Measurements from ENCODE around the gene UMODL1. TPM values are rescaled to one million over a fixed set of nuclear protein-coding genes. Genes with fewer than 3 reads are reported as not detected.

UMODL1 gene
- total and polyA plus RNA-seq, 10 of the 15 experiments (the other 5 are each of a cell fraction or from before 2014, with no cell fraction given), result 0.01 to 0.11 (median 0.03) TPM; not detected in 5

DNA sequence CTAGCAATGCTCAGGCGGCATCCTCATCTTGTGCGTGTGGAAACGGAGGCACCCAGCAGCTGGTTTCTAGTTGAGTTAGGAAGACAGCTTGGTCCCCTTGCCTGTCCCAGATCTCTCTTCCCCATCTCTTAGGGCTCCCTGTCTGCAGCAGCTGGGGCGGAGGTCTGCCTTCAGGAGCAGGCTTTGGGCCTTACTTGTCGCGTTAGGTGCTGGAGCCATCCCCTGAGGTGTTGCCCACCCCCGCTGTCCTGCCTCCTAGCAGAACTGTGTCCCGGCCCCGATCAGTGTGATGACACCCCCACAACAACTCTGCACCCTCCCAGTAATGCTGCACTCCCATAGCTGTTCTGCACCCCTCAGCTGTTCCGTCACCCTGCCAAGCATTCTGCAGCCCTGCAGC is 40.7 kb downstream of the UMODL1 start:
- 73% methylated on average over 10 of the region's 10 CpGs for WGBS (ENCODE audit: insufficient coverage, insufficient replicate concordance, low lambda C conversion rate, missing lambda C conversion rate)
- ATAC-seq (no peak), FAIRE-seq (no peak), DNase-seq (ENCODE audit: low read depth, low spot score) (no peak)
- H3K4me2 ChIP-seq (ENCODE audit: control insufficient read depth, insufficient read depth), result no peak overlapping the region
- no peaks in the 10 kb centered on the region for H3K79me2 ChIP-seq (ENCODE audit: control insufficient read depth, insufficient read depth, low read length)
- intact Hi-C loops (cut with micrococcal nuclease; ENCODE audit: unreplicated experiment), result loop anchor here (10.0 kb wide), 1 partner anchor 187 kb away; no protein-coding TSS in a partner anchor
- ChIA-PET POLR2A (interaction anchor here (0.6 kb wide), 1 partner anchor 149 kb away, joined by 5 read pairs; no protein-coding TSS in a partner anchor), SMC1A (ENCODE audit: uncharacterized antibody, unreplicated experiment) (interaction anchor here (2.0 kb wide), 1 partner anchor 294 kb away, joined by 8 read pairs; no protein-coding TSS in a partner anchor), CTCF (interaction anchor here (0.6 to 3.9 kb wide), 5 partner anchors 16 to 355 kb away, joined by 3 to 15 read pairs (median 4); no protein-coding TSS in a partner anchor), RAD21 (ENCODE audit: unreplicated experiment) (interaction anchor here (0.8 kb wide), 1 partner anchor 73 kb away, joined by 3 read pairs; no protein-coding TSS in a partner anchor)
- no peaks in the 10 kb centered on the region for H3K36me3 ChIP-seq (ENCODE audit: control insufficient read depth in 2 of 2, insufficient read depth in 2 of 2, low read length in 1 of 2)
- H3K9ac ChIP-seq (ENCODE audit: control insufficient read depth, insufficient read depth, low read length), result no peak overlapping the region
- H3K4me1 ChIP-seq (ENCODE audit: control insufficient read depth, insufficient read depth, low read length), result peaks cover 17% of the 10 kb centered on the region
- H2AFZ ChIP-seq (ENCODE audit: control insufficient read depth, low read depth, low read length), result no peak overlapping the region
- H3K4me3 ChIP-seq, result no peak overlapping the region
- TF ChIP-seq NFIC (IDR thresholded peaks at IDR 0.05; ENCODE audit: low read depth, low read length) (no peak), BMI1 (IDR thresholded peaks at IDR 0.05; ENCODE audit: borderline replicate concordance) (no peak), SRF (IDR thresholded peaks at IDR 0.05; ENCODE audit: low read depth in 2 of 2, low read length in 2 of 2) (no peak), CHD2 (IDR thresholded peaks at IDR 0.05; ENCODE audit: borderline replicate concordance, low read depth, low read length) (no peak)
- TF ChIP-seq, protein P1, sequence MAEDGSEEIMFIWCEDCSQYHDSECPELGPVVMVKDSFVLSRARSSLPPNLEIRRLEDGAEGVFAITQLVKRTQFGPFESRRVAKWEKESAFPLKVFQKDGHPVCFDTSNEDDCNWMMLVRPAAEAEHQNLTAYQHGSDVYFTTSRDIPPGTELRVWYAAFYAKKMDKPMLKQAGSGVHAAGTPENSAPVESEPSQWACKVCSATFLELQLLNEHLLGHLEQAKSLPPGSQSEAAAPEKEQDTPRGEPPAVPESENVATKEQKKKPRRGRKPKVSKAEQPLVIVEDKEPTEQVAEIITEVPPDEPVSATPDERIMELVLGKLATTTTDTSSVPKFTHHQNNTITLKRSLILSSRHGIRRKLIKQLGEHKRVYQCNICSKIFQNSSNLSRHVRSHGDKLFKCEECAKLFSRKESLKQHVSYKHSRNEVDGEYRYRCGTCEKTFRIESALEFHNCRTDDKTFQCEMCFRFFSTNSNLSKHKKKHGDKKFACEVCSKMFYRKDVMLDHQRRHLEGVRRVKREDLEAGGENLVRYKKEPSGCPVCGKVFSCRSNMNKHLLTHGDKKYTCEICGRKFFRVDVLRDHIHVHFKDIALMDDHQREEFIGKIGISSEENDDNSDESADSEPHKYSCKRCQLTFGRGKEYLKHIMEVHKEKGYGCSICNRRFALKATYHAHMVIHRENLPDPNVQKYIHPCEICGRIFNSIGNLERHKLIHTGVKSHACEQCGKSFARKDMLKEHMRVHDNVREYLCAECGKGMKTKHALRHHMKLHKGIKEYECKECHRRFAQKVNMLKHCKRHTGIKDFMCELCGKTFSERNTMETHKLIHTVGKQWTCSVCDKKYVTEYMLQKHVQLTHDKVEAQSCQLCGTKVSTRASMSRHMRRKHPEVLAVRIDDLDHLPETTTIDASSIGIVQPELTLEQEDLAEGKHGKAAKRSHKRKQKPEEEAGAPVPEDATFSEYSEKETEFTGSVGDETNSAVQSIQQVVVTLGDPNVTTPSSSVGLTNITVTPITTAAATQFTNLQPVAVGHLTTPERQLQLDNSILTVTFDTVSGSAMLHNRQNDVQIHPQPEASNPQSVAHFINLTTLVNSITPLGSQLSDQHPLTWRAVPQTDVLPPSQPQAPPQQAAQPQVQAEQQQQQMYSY (CRISPR knock-in tag; IDR thresholded peaks at IDR 0.05), result no peak
- TF ChIP-seq, protein P2, sequence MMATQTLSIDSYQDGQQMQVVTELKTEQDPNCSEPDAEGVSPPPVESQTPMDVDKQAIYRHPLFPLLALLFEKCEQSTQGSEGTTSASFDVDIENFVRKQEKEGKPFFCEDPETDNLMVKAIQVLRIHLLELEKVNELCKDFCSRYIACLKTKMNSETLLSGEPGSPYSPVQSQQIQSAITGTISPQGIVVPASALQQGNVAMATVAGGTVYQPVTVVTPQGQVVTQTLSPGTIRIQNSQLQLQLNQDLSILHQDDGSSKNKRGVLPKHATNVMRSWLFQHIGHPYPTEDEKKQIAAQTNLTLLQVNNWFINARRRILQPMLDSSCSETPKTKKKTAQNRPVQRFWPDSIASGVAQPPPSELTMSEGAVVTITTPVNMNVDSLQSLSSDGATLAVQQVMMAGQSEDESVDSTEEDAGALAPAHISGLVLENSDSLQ (IDR thresholded peaks at IDR 0.05), result no peak
- no peaks in the 10 kb centered on the region for H4K20me1 ChIP-seq (ENCODE audit: control insufficient read depth, insufficient read depth)
- H3K27me3 ChIP-seq (replicated peaks in 1 of 2; ENCODE audit: control insufficient read depth in 2 of 2, insufficient read depth in 2 of 2, low read length in 1 of 2), result peaks cover 0 to 2% of the 10 kb centered on the region in 2 experiments; a peak in 2 of 4 replicates
- no TSS peak for BruUV-seq (replicated peaks)
- no peak overlapping the region for H3K27ac ChIP-seq (ENCODE audit: control insufficient read depth, insufficient read depth)
- in situ Hi-C loops (cut with MboI), result loop anchor here (5.0 kb wide), 2 partner anchors 290 to 500 kb away; no protein-coding TSS in a partner anchor
- no peaks in the 10 kb centered on the region for H3K9me3 ChIP-seq (replicated peaks; ENCODE audit: control insufficient read depth, insufficient read depth, low read length)

All from GM12878 (cell line).